ENCODE data around the gene SC5D.

SC5D gene

DNA sequence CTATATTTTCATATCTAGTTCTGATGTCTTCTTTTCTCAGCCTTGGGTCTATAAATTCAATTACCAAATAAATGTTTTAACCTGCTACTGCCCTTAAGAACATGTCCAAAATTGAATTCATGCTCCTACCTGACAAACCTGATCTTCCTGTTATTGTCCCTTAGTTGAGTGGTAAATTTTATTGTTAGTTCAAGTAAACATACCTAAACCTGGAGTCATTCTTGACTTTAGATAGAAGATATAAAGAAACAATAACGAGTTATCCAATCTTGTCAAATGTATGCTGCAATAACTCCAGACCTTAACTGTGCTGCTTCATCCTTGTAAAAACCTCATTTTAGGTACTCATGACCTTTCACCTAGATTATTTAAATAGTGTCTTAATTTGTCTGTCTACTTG lies 34.6 kb upstream of the SC5D start:
- Histone ChIP-seq H3K4me1 (no peaks in the 10 kb centered on the region; the same call in 1 of the 2 replicates), H3K36me3 (no peaks in the 10 kb centered on the region), H3K4me3 (ENCODE audit: low read depth, low read length) (no peak overlapping the region), H3K27me3 (no peaks in the 10 kb centered on the region), H3K9me3 (no peaks in the 10 kb centered on the region; the same call in 1 of the 2 replicates)
- no peak for DNase-seq
- TF ChIP-seq, protein P1, sequence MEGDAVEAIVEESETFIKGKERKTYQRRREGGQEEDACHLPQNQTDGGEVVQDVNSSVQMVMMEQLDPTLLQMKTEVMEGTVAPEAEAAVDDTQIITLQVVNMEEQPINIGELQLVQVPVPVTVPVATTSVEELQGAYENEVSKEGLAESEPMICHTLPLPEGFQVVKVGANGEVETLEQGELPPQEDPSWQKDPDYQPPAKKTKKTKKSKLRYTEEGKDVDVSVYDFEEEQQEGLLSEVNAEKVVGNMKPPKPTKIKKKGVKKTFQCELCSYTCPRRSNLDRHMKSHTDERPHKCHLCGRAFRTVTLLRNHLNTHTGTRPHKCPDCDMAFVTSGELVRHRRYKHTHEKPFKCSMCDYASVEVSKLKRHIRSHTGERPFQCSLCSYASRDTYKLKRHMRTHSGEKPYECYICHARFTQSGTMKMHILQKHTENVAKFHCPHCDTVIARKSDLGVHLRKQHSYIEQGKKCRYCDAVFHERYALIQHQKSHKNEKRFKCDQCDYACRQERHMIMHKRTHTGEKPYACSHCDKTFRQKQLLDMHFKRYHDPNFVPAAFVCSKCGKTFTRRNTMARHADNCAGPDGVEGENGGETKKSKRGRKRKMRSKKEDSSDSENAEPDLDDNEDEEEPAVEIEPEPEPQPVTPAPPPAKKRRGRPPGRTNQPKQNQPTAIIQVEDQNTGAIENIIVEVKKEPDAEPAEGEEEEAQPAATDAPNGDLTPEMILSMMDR (IDR thresholded peaks at IDR 0.05; ENCODE audit: low read depth, low read length): no peak

DNA sequence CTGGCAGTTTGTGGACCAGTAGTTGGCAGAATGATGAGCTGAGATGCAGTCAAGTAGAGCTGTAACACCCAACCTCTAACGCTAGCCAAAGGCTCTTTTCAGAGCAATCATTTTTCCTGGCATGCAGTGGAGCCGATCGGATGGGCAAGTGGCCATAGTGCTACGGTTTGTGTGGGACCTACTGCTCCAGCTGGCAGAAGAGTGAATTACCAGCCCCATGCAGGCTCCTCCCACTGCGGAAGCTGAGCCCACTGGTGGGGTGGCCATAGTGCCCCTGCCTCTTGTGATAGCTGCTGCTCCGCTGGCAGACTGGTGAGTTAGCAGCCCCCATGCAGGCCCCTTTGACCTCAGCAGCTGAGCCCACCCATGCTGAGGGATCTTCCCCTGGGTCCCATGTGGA lies 27.0 kb upstream of the SC5D start:
- Histone ChIP-seq H3K9me3 (no peaks in the 10 kb centered on the region; the same call in 1 of the 2 replicates), H3K36me3 (no peaks in the 10 kb centered on the region), H3K4me3 (ENCODE audit: low read depth, low read length) (no peak overlapping the region), H3K4me1 (no peaks in the 10 kb centered on the region), H3K27me3 (no peaks in the 10 kb centered on the region; the same call in 1 of the 2 replicates)
- TF ChIP-seq, protein P1 (IDR thresholded peaks at IDR 0.05; ENCODE audit: low read depth, low read length): peak; percentile 31
- peak; percentile 45 for DNase-seq

DNA sequence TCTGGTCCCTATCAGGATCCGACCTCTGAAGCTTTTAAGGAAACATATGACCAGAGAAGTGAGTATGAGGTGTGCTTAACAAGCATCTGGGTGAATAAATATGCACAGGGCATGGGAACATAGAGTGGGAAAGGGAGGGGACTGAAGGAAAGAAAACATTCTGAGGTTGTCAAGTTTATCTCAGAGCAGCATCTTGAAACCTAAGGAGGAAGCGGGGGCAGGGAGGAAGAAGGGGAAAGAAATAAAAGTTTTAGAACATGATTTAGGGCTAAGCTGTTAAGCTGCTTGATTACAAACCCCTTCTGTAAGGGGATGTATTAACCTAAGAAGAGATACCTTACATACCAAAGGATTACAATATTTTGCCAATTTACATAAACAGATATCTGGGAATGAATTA lies 24.0 kb upstream of the SC5D start:
- TF ChIP-seq, protein P1 (IDR thresholded peaks at IDR 0.05; ENCODE audit: low read depth, low read length): no peak
- Histone ChIP-seq H3K27me3 (no peaks in the 10 kb centered on the region; the same call in 1 of the 2 replicates), H3K9me3 (no peaks in the 10 kb centered on the region; the same call in 1 of the 2 replicates), H3K4me1 (no peaks in the 10 kb centered on the region), H3K36me3 (no peaks in the 10 kb centered on the region), H3K4me3 (ENCODE audit: low read depth, low read length) (no peak overlapping the region)
- DNase-seq: no peak

DNA sequence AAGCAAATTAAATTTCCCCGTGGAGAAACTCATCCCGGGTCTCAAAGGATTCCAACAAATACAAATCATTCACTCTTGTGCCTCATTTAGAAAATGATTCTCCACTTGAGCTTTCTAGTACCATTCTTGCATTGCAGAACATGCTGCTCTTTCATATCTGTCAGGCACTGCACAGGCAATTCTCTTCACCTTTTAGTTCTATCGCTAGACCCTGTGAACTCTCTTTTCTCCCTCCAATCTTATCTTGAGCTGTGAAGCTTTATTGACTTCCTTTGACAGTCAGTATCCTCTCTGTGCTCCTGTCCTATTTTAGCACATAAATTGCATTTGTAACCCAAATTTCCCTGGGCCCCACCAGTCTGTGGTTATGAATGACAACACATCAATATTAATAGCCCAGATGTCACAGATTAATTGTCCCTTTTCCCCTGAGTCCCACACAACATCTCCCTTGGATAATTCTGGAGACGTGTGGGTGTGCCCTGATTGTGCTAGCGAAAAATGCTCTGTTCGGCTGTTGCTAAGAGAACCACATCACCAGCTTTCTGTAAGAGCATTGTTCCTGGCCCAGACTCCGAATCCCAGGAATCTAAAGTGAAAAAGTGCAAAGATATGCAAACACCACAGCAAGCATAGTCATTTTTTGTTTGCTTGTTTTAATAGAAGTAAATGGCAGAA lies 22.4 kb upstream of the SC5D start:
- no peaks in the 10 kb centered on the region for H3K4me1 ChIP-seq
- H3K9me3 ChIP-seq: no peaks in the 10 kb centered on the region; the same call in 1 of the 2 replicates
- H3K36me3 ChIP-seq: no peaks in the 10 kb centered on the region
- no peak overlapping the region for H3K4me3 ChIP-seq (ENCODE audit: low read depth, low read length)
- no peak for DNase-seq
- H3K27me3 ChIP-seq: no peaks in the 10 kb centered on the region; the same call in 1 of the 2 replicates
- TF ChIP-seq, protein P1 (IDR thresholded peaks at IDR 0.05; ENCODE audit: low read depth, low read length): no peak

DNA sequence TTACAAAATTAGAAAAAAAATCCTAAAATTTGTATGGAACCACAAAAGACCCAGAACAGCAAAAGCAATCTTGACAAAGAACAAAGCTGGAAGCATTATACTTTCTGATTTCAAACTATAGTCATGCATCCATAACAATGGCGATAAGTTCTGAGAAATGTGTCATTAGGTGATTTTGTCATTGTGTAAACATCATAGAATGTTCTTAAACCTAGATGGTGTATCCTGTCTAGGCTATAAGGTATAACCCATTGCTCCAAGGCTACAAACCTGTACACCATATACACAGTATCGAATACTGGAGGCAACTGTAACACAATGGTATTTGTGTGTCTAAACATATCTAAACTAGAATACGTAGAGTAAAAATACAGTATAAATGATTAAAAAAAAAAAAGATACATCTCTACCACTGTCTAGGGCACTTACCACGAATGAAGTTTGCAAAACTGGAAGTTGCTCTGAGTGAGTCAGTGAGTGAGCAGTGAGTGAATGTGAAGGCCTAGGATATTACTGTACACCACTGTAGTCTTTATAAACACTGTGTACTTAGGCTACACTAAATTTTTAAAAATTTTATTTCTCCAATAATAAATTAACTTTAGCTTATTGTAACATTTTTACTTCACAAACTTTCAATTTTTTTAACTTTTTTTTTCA lies 18.1 kb upstream of the SC5D start:
- Histone ChIP-seq H3K9me3 (no peaks in the 10 kb centered on the region), H3K36me3 (no peaks in the 10 kb centered on the region), H3K4me1 (no peaks in the 10 kb centered on the region), H3K27me3 (no peaks in the 10 kb centered on the region), H3K4me3 (ENCODE audit: low read depth, low read length) (no peak overlapping the region)
- DNase-seq: no peak
- TF ChIP-seq, protein P1 (IDR thresholded peaks at IDR 0.05; ENCODE audit: low read depth, low read length): no peak

DNA sequence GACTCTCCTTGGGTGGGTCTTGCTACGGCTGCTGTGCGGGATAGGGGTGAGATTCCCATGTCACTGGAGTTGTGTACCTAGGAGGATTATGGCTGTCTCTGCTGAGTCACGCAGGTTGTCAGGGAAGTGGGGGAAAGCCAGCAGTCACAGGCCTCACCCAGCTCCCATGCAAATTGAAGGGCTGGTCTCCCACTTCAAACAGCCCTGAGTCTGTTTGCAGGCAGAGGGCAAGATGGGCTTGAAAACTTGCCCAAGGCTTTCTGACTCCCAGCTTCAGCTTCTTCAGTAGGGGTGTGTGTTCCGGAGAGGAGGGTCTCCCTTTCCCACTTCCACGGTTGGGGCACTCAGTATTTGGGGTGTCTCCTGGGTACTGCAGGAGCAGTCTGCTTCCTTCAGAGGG lies 10.9 kb upstream of the SC5D start:
- Histone ChIP-seq H3K4me3 (ENCODE audit: low read depth, low read length) (no peak overlapping the region), H3K4me1 (no peaks in the 10 kb centered on the region; the same call in 1 of the 2 replicates), H3K36me3 (no peaks in the 10 kb centered on the region), H3K9me3 (no peaks in the 10 kb centered on the region), H3K27me3 (no peaks in the 10 kb centered on the region)
- TF ChIP-seq, protein P1 (IDR thresholded peaks at IDR 0.05; ENCODE audit: low read depth, low read length): no peak
- no peak for DNase-seq
